ENCODE measurements around the gene HELLS.

- TF ChIP-seq CTCF (conservative IDR thresholded peaks at IDR 0.05; ENCODE audit: low read length), result peak; percentile 87
- no peak for TF ChIP-seq EZH2phosphoT487 (IDR thresholded peaks at IDR 0.05; ENCODE audit: borderline replicate concordance, low read depth, low read length)
These were observed 84.6 kb downstream of the HELLS start for GRCh38 chr10:94630017-94630688.
